Smooth muscle cell (in vitro differentiated cells): ENCODE measurements around the gene ZC2HC1C. TPM values are rescaled to one million over a fixed set of nuclear protein-coding genes. Genes with fewer than 3 reads are reported as not detected.

Source experiments
- DNase-seq: peaks from one replicate; lab custom pipeline; 2025; ENCODE audit not compliant: unreplicated experiment; lab: John Stamatoyannopoulos, UW
- H2AFZ ChIP-seq: fragments of 200-600 bp; sonication (generic); 2 replicates; pipeline ENCODE4 v1.6.0; 2016; ENCODE audit warnings: antibody characterized with exemption, low read depth, mild to moderate bottlenecking
- H3F3A ChIP-seq: fragments of 200-600 bp; sonication (generic); 2 replicates; pipeline ENCODE4 v1.6.0; 2017; ENCODE audit warnings: antibody characterized with exemption, low read depth
- H3K27ac ChIP-seq: fragments of 200-600 bp; sonication (generic); 2 replicates; pipeline ENCODE4 v1.5.1; 2016; ENCODE audit warnings: low read depth, mild to moderate bottlenecking
- H3K27me3 ChIP-seq: fragments of 200-600 bp; sonication (generic); 2 replicates; pipeline ENCODE4 v1.6.1; 2016; ENCODE audit warnings: low read depth, mild to moderate bottlenecking
- H3K36me3 ChIP-seq: fragments of 200-600 bp; sonication (generic); 2 replicates; pipeline ENCODE4 v1.5.1; 2016; ENCODE audit warnings: low read depth
- H3K4me1 ChIP-seq: fragments of 200-600 bp; sonication (generic); 2 replicates; pipeline ENCODE4 v1.5.1; 2016; ENCODE audit warnings: low read depth
- H3K4me2 ChIP-seq: fragments of 200-600 bp; sonication (generic); 2 replicates; pipeline ENCODE4 v1.6.0; 2016; ENCODE audit warnings: mild to moderate bottlenecking
- H3K4me3 ChIP-seq: fragments of 200-600 bp; sonication (generic); 2 replicates; pipeline ENCODE4 v1.5.1; 2016; ENCODE audit warnings: mild to moderate bottlenecking
- H3K79me2 ChIP-seq: fragments of 200-600 bp; sonication (generic); 2 replicates; pipeline ENCODE4 v1.6.0; 2016; ENCODE audit warnings: low read depth, mild to moderate bottlenecking
- H3K9ac ChIP-seq: fragments of 200-600 bp; sonication (generic); 2 replicates; pipeline ENCODE4 v1.6.0; 2016; ENCODE audit warnings: low read depth
- H3K9me3 ChIP-seq: fragments of 200-600 bp; sonication (generic); replicated peaks from 2 replicates; pipeline ENCODE4 v1.5.1; 2016; ENCODE audit warnings: low read depth
- H4K20me1 ChIP-seq: fragments of 200-600 bp; sonication (generic); 2 replicates; pipeline ENCODE4 v1.6.0; 2016; ENCODE audit warnings: low read depth
- WGBS: methylation state at CpG from one replicate; pipeline ENCODE4 v1.1.7; 2016; ENCODE audit warnings: low lambda C conversion rate; 5-methylcytosine and 5-hydroxymethylcytosine counted together
- polyA plus RNA-seq: library from polyadenylated mRNA; unstranded; fragments of >200 nt; fragmentation: Nextera tagmentation; extraction: Ambion mirVana; gene quantifications from 2 replicates; pipeline ENCODE4 v1.2.1, GENCODE V29; 2016
- total RNA-seq: library from RNA; depleted of rRNA; stranded (reverse); fragments of >200 nt; gene quantifications from 2 replicates; pipeline ENCODE4 v1.2.3, GENCODE V29; 2014
- TF ChIP-seq, protein P1 (sequence below): fragments of 200-600 bp; sonication (generic); IDR thresholded peaks from 2 replicates; pipeline ENCODE4 v1.5.1; 2017; ENCODE audit warnings: borderline replicate concordance, mild to moderate bottlenecking, antibody characterized with exemption; ENCODE audit not compliant: insufficient read depth, poor library complexity, severe bottlenecking

The ZC2HC1C gene
- total and polyA plus RNA-seq, 2 experiments from 2014 or later: 0.18 to 0.53 TPM

DNA sequence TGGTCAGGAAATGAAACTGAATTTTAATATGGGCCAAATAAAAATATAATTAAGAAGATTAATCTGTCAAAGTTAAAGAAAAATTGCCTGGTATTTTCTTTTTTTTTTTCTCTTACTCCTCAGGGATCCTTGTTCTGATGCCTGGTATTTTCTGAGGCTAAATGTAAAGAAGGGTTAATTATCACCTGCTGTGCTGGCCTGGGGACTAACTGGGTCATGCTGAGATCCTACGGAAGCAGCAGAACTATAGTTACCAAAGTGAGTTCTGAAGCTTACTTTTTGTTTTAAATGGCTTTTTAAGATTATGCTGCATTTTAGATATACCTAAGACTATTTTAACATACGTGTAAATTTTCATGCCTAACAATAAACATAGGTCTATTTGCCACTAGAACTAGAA is 23.3 kb downstream of the ZC2HC1C start:
- Histone ChIP-seq H2AFZ (no peak overlapping the region), H3K4me1 (no peaks in the 10 kb centered on the region), H3K79me2 (no peaks in the 10 kb centered on the region), H3K4me3 (no peak overlapping the region), H3F3A (no peaks in the 10 kb centered on the region), H3K27ac (no peak overlapping the region), H3K9ac (no peak overlapping the region), H3K36me3 (peaks cover under 1% of the 10 kb centered on the region), H3K9me3 (no peaks in the 10 kb centered on the region), H3K4me2 (no peak overlapping the region), H3K27me3 (no peaks in the 10 kb centered on the region), H4K20me1 (no peaks in the 10 kb centered on the region)
- TF ChIP-seq, protein P1, sequence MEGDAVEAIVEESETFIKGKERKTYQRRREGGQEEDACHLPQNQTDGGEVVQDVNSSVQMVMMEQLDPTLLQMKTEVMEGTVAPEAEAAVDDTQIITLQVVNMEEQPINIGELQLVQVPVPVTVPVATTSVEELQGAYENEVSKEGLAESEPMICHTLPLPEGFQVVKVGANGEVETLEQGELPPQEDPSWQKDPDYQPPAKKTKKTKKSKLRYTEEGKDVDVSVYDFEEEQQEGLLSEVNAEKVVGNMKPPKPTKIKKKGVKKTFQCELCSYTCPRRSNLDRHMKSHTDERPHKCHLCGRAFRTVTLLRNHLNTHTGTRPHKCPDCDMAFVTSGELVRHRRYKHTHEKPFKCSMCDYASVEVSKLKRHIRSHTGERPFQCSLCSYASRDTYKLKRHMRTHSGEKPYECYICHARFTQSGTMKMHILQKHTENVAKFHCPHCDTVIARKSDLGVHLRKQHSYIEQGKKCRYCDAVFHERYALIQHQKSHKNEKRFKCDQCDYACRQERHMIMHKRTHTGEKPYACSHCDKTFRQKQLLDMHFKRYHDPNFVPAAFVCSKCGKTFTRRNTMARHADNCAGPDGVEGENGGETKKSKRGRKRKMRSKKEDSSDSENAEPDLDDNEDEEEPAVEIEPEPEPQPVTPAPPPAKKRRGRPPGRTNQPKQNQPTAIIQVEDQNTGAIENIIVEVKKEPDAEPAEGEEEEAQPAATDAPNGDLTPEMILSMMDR: no peak
- 73% methylated on average over 2 of the region's 2 CpGs for WGBS
- no peak for DNase-seq

- Histone ChIP-seq H3K9ac (no peak overlapping the region), H3K9me3 (no peaks in the 10 kb centered on the region), H3K4me2 (no peak overlapping the region), H3K4me3 (no peak overlapping the region), H4K20me1 (no peaks in the 10 kb centered on the region), H3K36me3 (no peaks in the 10 kb centered on the region), H3K27ac (no peak overlapping the region), H3K79me2 (no peaks in the 10 kb centered on the region), H3F3A (no peaks in the 10 kb centered on the region), H3K4me1 (no peaks in the 10 kb centered on the region), H3K27me3 (no peaks in the 10 kb centered on the region), H2AFZ (no peak overlapping the region)
- 95% methylated on average over 3 of the region's 3 CpGs for WGBS
- TF ChIP-seq, protein P1: no peak
- no peak for DNase-seq
Observed at GRCh38 chr14:75094896-75095295, 25.5 kb downstream of the ZC2HC1C start.

DNA sequence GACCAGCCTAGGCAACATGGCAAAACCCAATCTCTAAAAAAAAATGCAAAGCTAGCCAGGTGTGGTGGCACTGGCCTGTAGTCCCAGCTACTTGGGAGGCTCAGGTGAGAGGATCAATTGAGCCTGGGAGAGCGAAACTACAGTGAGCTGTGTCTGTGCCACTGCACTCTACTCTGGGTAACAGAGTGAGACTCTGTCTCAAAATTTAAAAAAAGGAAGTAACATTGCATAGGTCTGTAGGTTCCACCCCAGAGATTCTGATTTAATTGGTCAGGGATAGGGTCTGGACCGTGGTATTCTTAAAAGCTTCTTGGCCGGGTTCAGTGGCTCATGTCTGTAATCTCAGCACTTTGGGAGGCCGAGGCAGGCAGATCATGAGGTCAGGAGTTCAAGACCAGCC is 26.2 kb downstream of the ZC2HC1C start:
- no peaks in the 10 kb centered on the region for H3K36me3 ChIP-seq
- no peaks in the 10 kb centered on the region for H4K20me1 ChIP-seq
- TF ChIP-seq, protein P1: no peak
- H3K9ac ChIP-seq: no peak overlapping the region
- no peaks in the 10 kb centered on the region for H3K4me1 ChIP-seq
- H2AFZ ChIP-seq: no peak overlapping the region
- H3K4me3 ChIP-seq: no peak overlapping the region
- no peaks in the 10 kb centered on the region for H3K79me2 ChIP-seq
- H3K4me2 ChIP-seq: no peak overlapping the region
- H3K27me3 ChIP-seq: no peaks in the 10 kb centered on the region
- H3F3A ChIP-seq: no peaks in the 10 kb centered on the region
- 95% methylated on average over 4 of the region's 4 CpGs for WGBS
- DNase-seq: no peak
- H3K27ac ChIP-seq: no peak overlapping the region
- H3K9me3 ChIP-seq: no peaks in the 10 kb centered on the region

- Histone ChIP-seq H3K27ac (no peak overlapping the region), H3K27me3 (no peaks in the 10 kb centered on the region), H3F3A (no peaks in the 10 kb centered on the region), H3K9ac (no peak overlapping the region), H3K9me3 (no peaks in the 10 kb centered on the region), H3K4me3 (no peak overlapping the region), H4K20me1 (no peaks in the 10 kb centered on the region), H3K4me2 (no peak overlapping the region), H2AFZ (no peak overlapping the region), H3K79me2 (no peaks in the 10 kb centered on the region), H3K4me1 (no peaks in the 10 kb centered on the region), H3K36me3 (no peaks in the 10 kb centered on the region)
- 94% methylated on average over 6 of the region's 6 CpGs for WGBS
- no peak for DNase-seq
- TF ChIP-seq, protein P1: no peak
Observed at GRCh38 chr14:75096959-75097358, 27.5 kb downstream of the ZC2HC1C start.
